Lung (tissue), 12 donors: ENCODE results near the gene HTR3E. TPM values are rescaled to one million over a fixed set of nuclear protein-coding genes. Genes with fewer than 3 reads are reported as not detected.
"Not testable (repeated sequence)": the region's sequence is repeated elsewhere in the genome, so short reads cannot be mapped to it uniquely, and the experiment has no call there.

Source experiments
- ATAC-seq: fragments of 200-7000 bp; cut with Tn5 transposase; one replicate; pipeline ENCODE4 v1.9.1; 2020; ENCODE audit warnings: moderate number of reproducible peaks; ENCODE audit not compliant: insufficient read depth, low FRiP score
- DNase-seq, 3 donors: peaks; one replicate each; pipeline ENCODE4 v3.0.0-alpha.2; 2013 to 2017
- H3K27ac ChIP-seq, 2 donors: one replicate each; pipeline ENCODE4 v1.5.1; 2013; ENCODE audit warnings: mild to moderate bottlenecking in 2 of 2, moderate library complexity in 2 of 2, control low read depth in 1 of 2, inconsistent platforms in 1 of 2, low read depth in 1 of 2, low read length in 1 of 2
- H3K27me3 ChIP-seq, 3 donors: one replicate each; pipeline ENCODE4 v1.5.1; 2013; ENCODE audit warnings: low read length in 2 of 3; ENCODE audit not compliant: control insufficient read depth in 3 of 3, insufficient read depth in 3 of 3
- H3K36me3 ChIP-seq, 4 donors: one replicate each; pipeline ENCODE4 v1.5.1; 2013; ENCODE audit warnings: low read length in 4 of 4, mild to moderate bottlenecking in 1 of 4, moderate library complexity in 1 of 4; ENCODE audit not compliant: control insufficient read depth in 4 of 4, insufficient read depth in 4 of 4
- H3K4me1 ChIP-seq, 5 donors: one replicate each; pipeline ENCODE4 v1.5.1; 2013; ENCODE audit warnings: low read length in 5 of 5, mild to moderate bottlenecking in 2 of 5, moderate library complexity in 1 of 5; ENCODE audit not compliant: control insufficient read depth in 5 of 5, insufficient read depth in 5 of 5
- H3K4me3 ChIP-seq: one replicate; pipeline ENCODE4 v1.5.1; 2013; ENCODE audit warnings: mild to moderate bottlenecking, control low read depth, moderate library complexity
- H3K9ac ChIP-seq, 2 donors: one replicate each; pipeline ENCODE4 v1.5.1; 2013; ENCODE audit warnings: low read length in 2 of 2, control low read depth in 1 of 2; ENCODE audit not compliant: insufficient read depth in 1 of 2
- H3K9me3 ChIP-seq, 4 donors: one replicate each; pipeline ENCODE4 v1.5.1; 2013; ENCODE audit warnings: low read length in 3 of 4, mild to moderate bottlenecking in 1 of 4, moderate library complexity in 1 of 4; ENCODE audit not compliant: control insufficient read depth in 4 of 4, insufficient read depth in 3 of 4
- CTCF ChIP-seq: IDR thresholded peaks from 2 replicates; pipeline ENCODE4 v1.5.1; 2012; ENCODE audit warnings: mild to moderate bottlenecking; ENCODE audit errors: control extremely low read depth, extremely low read depth
- WGBS, 2 donors: extraction: QIAGEN DNeasy Blood & Tissue Kit; methylation state at CpG; one replicate each; pipeline ENCODE4 v1.1.7; 2013; 5-methylcytosine and 5-hydroxymethylcytosine counted together
- polyA plus RNA-seq, 2 donors: library from polyadenylated mRNA; stranded (reverse); fragments of 200-250 nt; gene quantifications; one replicate each; pipeline ENCODE4 v1.2.1, GENCODE V29; 2013
- total RNA-seq, 2 donors: library from RNA; depleted of rRNA in 1 of 2; stranded (reverse); fragments of >200 nt in 1 of 2; gene quantifications; one replicate each; pipeline ENCODE4 v1.2.1, GENCODE V29; 2014 to 2021
- donor health status: control.
- donor health status: control.
- donor health status: Bipolar disorder and iron deficiency.
- donor health status: healthy.
- donor health status: DM: yes; HTN: yes; CAD: no.

The HTR3E gene
- total and polyA plus RNA-seq, 4 donors = not detected

DNA sequence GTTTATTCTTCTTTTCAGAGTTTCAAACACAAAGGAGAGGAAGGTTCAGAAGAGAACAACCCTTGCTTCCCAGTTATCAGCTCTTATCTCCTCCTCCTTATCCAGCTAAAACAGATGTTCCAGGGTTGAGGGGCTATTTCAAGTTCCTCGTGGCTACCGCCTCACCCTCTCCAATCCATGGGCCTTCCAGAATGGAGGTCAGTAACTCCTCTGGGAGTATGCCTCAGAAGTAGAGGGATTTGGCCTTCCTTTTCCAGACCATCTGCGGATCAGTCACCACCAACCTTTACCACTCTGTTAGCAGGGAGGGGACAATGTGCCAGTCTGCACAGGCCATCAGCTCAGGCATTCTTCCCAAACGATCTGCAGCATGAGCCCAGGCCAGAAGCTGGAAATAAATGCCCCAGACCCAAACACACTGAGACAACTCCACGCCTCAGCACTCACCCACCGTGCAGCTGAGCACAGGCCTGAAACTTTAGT, 29.2 kb upstream of the HTR3E start:
- ATAC-seq = no peak
- WGBS, 2 donors = 66 to 76% methylated on average over 6 of the region's 6 CpGs

DNA sequence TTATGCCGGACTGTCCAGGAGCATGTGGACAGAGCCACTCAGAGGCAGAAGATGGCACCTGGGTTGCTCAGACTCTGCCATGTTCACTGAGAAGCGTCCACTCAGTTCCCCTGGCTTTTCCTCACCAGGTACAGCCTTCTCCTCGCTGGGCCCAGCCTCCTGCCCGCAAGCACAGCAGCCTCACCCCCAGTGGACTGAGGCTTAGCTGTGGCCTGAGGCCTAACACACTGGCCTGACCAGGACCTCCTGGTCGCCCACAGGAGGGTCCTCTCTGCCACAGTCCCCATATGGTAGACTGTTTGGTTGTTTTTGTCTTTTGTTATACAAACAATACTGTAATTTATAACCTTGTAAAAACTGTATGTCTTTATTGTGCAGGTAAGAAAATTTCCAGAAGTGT, 28.5 kb upstream of the HTR3E start:
- H3K36me3 ChIP-seq = no peaks in the 10 kb centered on the region
- 91 to 97% methylated on average over 5 of the region's 5 CpGs for WGBS, 2 donors
- no peaks in the 10 kb centered on the region for H3K27me3 ChIP-seq
- no peak overlapping the region for H3K27ac ChIP-seq
- DNase-seq (no peak), ATAC-seq (no peak)
- H3K9me3 ChIP-seq = no peaks in the 10 kb centered on the region
- TF ChIP-seq CTCF = no peak
- H3K9ac ChIP-seq = no peak overlapping the region
- no peaks in the 10 kb centered on the region for H3K4me1 ChIP-seq
- no peak overlapping the region for H3K4me3 ChIP-seq

More for the DNA sequence above, 29.2 kb upstream of the HTR3E start:
- no peak overlapping the region for H3K27ac ChIP-seq
- DNase-seq = no peak
- no peaks in the 10 kb centered on the region for H3K36me3 ChIP-seq
- no peak for TF ChIP-seq CTCF
- H3K9ac ChIP-seq = no peak overlapping the region
- H3K27me3 ChIP-seq = no peaks in the 10 kb centered on the region
- no peak overlapping the region for H3K4me3 ChIP-seq
- H3K9me3 ChIP-seq = no peaks in the 10 kb centered on the region
- H3K4me1 ChIP-seq = no peaks in the 10 kb centered on the region

GRCh38 chr3:184071142-184071541, 25.7 kb upstream of the HTR3E start:
- WGBS, 2 donors = 95 to 97% methylated on average over 7 of the region's 7 CpGs
- H3K4me3 ChIP-seq = not testable (repeated sequence)

GRCh38 chr3:184073621-184074020, 23.2 kb upstream of the HTR3E start:
- Histone ChIP-seq H3K9me3 (no peaks in the 10 kb centered on the region), H3K36me3 (no peaks in the 10 kb centered on the region), H3K27me3 (peaks cover 0 to 2% (median 0%) of the 10 kb centered on the region in 3 donors), H3K4me3 (no peak overlapping the region), H3K9ac (no peak overlapping the region), H3K4me1 (no peaks in the 10 kb centered on the region), H3K27ac (no peak overlapping the region)
- TF ChIP-seq CTCF = no peak
- WGBS, 2 donors = 82 to 96% methylated on average over 4 of the region's 4 CpGs
- ATAC-seq (no peak), DNase-seq (no peak)

More at GRCh38 chr3:184071142-184071541, 25.7 kb upstream of the HTR3E start:
- not testable (repeated sequence) for H3K4me1 ChIP-seq, DNase-seq, H3K36me3 ChIP-seq, H3K27ac ChIP-seq, H3K9me3 ChIP-seq, H3K9ac ChIP-seq, H3K27me3 ChIP-seq, ATAC-seq
